ENCODE measurements around the gene CEP41.

The CEP41 gene

GRCh38 chr7:130440527-130441365 is at the start of gene CEP41:
Gene CEP41 (minus strand): TSS chr7:130441016. CDS start chr7:130440966, 50 bp downstream.
- peak; percentile 100 for DNase-seq

- DNase-seq = peak; percentile 88
Measured at GRCh38 chr7:130490311-130490791, 49.5 kb upstream of the CEP41 start.

- DNase-seq = peak; percentile 64
Measured at GRCh38 chr7:130489140-130489983, 48.5 kb upstream of the CEP41 start.

- DNase-seq = peak; percentile 55
Measured at GRCh38 chr7:130488392-130489139, 47.8 kb upstream of the CEP41 start.

DNA sequence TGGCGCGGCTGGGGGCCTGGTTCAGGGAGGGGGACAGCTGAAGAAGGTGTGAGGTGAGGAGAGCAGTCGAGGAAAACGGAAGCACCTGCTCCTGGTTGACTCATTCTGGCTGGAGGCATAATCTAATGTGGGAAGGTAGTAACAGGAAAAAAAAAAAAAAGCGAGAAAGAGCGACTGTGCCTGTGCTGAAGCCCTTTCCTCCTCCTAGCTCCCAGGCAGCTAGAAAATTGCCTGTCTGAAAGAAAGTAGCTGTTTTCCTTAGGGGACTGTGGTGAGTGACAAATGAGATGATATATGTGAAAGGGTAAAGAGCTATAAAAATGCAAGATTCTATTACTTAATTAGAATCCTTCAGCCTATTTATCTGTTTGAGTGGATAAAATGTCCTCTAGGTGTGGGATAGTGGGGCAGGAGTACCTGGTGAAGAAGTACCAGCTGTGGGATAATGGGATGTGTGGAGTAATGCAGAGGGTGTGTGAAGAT is 46.2 kb upstream of the CEP41 start:
- peak; percentile 74 for DNase-seq

DNA sequence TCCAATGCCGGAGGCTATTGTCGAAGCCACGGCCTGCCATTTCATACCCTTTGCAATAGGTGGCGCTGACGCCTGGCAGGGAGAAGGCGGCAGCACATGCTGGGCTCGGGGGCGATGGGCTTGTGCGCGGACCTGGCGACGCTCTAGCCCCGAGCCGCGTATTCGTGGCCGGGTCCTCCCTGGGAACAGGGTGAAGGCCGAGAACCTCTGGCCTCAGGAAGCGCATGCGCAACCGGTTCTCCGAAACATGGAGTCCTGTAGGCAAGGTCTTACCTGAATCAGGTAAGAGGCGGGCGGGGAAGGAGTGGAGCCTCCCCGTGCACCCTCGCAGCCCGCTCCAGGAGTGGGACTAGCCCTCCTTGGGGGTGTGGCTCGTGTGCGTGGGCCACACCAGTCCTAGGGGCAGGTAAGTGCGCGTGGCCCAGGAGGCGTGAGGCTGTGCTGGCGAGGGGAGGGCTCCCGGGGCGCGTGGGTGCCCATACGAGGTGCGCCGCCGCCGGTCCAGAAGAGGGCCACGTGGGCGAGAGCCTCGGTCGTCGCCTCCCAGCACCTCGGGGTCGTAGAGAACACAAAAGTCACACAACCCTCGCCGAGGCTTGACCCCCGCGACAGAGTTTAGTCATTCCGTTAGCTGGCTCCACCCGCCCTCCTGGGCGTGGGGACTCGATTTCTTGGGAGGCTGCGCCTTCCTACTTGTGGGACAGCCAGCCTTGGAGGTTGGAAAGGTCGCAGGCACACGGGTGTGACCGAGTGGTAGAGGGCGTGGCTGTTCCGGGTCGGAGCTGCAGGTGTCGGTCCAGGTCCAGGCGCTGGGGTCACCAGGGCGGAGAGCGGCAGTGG is 45.5 kb upstream of the CEP41 start:
- DNase-seq = peak; percentile 92

DNA sequence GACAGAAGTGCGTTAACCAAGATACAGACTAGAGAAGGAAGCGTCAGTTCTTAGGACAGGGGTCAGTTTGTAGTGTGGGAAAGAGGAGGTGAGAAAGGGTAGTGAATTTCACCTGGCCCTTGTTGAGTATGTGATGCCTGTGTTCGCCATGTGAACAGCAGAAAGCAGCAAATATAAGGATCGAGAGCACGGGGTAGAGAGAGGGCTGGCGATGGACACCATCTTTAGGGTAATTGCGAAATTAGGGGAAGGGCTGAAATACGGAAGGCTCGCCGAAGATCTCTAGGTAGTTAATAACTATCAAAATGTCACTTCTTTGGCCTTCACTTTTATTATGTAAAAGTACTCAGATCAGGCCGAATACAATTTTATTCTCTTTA is 44.9 kb upstream of the CEP41 start:
- no peak for DNase-seq

DNA sequence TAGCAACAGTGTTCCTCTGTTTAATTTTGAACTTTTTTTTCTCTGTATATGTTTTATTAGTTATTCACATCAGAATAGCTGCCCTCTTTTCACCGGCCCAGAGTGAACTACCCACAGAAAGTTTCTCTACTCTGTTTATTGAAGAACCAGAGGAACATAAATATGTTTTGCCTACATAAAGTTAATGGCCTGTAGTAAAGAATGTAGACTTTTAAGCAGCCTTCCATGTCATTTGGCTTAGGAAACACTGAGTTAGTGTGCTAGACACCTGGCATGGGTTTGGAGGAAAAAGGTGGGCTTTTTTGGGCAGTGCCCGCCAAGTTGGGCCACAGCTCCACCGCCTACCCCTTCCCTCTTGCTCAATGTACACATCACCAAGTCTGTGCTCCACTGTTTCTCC is 42.2 kb upstream of the CEP41 start:
- no peak for DNase-seq

DNA sequence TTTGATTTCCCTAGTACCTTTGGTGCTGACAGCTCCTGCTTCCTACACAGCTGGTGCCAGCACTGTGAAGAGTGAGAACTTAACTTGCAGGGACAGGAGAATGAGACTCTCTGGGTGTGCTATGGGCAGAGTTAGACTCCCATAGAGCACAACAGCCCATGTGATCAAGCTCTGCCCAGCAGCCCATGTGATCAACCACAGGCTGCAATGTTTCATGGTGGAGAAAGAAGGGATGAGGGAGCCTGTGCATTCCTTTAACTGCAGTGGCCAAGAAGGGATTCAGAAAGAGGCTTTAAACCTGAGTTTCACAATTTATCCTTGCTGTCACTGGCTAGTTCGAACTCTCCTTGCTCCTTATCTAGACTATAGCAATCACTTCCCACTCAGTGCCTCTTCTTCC is 41.1 kb upstream of the CEP41 start:
- DNase-seq = peak; percentile 39

- no peak for DNase-seq
Measured at GRCh38 chr7:130479716-130480400, 39.0 kb upstream of the CEP41 start.

GRCh38 chr7:130478991-130479390 is 38.2 kb upstream of the CEP41 start:
- no peak for DNase-seq

GRCh38 chr7:130476297-130477150 is 35.7 kb upstream of the CEP41 start:
- no peak for DNase-seq

- no peak for DNase-seq
Measured at GRCh38 chr7:130475776-130476175, 35.0 kb upstream of the CEP41 start.

GRCh38 chr7:130473876-130474275 is 33.1 kb upstream of the CEP41 start:
- peak; percentile 94 for DNase-seq

DNA sequence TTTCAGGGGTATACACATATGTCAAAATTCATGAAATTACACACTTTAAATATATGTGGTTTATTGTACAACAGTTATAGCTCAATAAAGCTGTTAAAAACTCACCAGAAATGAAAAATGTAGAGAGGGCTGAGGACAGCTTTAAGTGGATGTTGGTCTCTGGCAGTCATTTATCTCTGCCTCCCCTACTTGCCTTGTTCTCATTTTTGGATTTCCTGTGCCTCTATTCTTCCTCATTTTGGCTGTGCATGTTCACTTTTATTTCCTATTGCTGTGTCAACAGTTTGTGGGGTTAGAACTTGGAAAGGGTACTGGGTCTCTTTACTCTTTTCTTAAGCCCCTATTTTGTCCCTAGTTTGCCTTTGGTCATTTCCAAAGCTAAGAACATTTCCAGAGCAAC is 32.5 kb upstream of the CEP41 start:
- peak; percentile 54 for DNase-seq

DNA sequence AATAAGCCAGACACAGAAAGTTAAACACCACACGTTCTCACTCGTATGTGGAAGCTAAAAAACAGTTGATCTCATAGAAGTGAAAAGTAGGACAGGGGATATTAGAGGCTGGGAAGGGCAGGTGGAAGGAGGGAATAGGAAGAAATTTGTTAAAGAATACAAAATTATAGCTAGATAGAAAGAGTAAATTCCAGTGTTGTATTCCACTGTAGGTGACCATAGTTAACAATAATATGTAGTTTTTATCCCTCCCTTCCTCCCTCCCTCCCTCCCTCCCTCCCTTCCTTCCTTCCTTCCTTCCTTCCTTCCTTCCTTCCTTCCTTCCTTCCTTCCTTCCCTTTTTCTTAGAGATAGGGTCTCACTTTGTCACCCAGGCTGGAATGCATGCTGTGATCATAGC is 31.2 kb upstream of the CEP41 start:
- no peak for DNase-seq

GRCh38 chr7:130468612-130469011 is 27.8 kb upstream of the CEP41 start:
- DNase-seq = no peak

GRCh38 chr7:130463553-130464434 is 23.0 kb upstream of the CEP41 start:
- no peak for DNase-seq

DNA sequence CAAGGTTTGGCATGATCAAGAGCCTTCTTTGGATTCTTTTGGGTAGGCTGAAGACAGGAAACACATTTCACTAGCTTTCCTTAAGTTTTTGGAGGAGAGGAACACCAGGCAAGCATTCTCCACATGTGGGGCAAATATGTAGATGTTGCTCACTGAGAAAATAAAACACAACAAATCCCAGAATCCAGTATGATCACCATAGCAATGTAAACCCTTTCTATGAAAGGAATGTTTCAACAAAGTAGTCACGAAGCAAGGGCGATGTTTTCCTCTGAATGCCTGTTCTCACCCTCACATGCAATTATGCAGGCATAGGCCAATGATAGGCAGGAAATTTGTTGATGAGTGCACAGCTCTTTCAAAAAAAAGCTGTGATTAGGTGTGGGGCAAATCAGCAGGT is 20.5 kb upstream of the CEP41 start:
- DNase-seq = no peak

Data from NCI-H69 (cell line).